Transverse colon (tissue), 4 donors: ENCODE data around the gene IGSF22.

ENCODE experiments used
- CTCF ChIP-seq, 5 experiments: fragments of 200-600 bp in 3 of 5; fragments of 450-650 bp in 2 of 5; sonication (generic) in 3 of 5; IDR thresholded peaks; 1 replicate in 2 of 5; 2 replicates in 3 of 5; pipeline ENCODE4 v1.5.1; 2016 to 2017; ENCODE audit warnings: antibody characterized with exemption in 5 of 5, inconsistent platforms in 3 of 5, mild to moderate bottlenecking in 2 of 5, moderate library complexity in 1 of 5
- EP300 ChIP-seq: sonication (generic); formaldehyde crosslinking; IDR thresholded peaks from one replicate; pipeline ENCODE4 v1.6.1; 2017; ENCODE audit warnings: antibody characterized with exemption, low read depth
- POLR2A ChIP-seq: fragments of 450-650 bp; IDR thresholded peaks from one replicate; pipeline ENCODE4 v1.6.1; 2016; ENCODE audit warnings: antibody characterized with exemption, mild to moderate bottlenecking, moderate library complexity
- POLR2AphosphoS5 ChIP-seq, 3 donors: sonication (generic); formaldehyde crosslinking; IDR thresholded peaks; one replicate each; pipeline ENCODE4 v1.6.1; 2016; ENCODE audit warnings: antibody characterized with exemption in 3 of 3

GRCh38 chr11:18710545-18710944 is 15.4 kb downstream of the IGSF22 start:
- no peak for TF ChIP-seq CTCF (IDR thresholded peaks at IDR 0.05)
- no peak for TF ChIP-seq EP300
- TF ChIP-seq POLR2A = no peak
- TF ChIP-seq POLR2AphosphoS5 (IDR thresholded peaks at IDR 0.05) = no peak
